HG03520 (cell line): ENCODE data around the gene FBXW11.

Source experiments
- ATAC-seq: cut with Tn5 transposase; IDR thresholded peaks from one replicate; pipeline ENCODE4 v1.9.1; 2021; ENCODE audit warnings: mild to moderate bottlenecking, moderate library complexity; ENCODE audit not compliant: unreplicated experiment

FBXW11 gene

GRCh38 chr5:172006321-172007174, at the start of gene FBXW11:
TSS of gene FBXW11 (minus strand) at chr5:172006638. CDS start at chr5:172006502, 136 bp downstream.
- peak; percentile 78 for ATAC-seq

DNA sequence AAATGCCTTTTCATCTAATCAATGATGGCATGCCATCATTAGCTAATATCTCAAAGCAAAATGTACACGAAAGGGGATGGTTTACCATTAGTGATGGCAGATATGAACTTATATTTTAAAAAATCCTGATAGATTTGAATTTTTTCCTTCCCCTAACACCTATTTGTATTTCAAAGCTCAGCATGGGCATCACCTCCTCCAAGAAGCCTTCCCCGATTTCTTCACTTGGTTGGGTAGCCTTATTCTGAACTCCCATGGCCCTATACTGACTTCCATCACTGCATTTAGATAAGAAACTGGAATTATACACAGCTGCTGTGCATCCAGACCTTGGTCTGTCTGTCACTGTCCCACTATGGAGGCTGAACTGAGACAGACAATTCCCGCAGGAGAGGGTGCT, 49.6 kb upstream of the FBXW11 start:
- no peak for ATAC-seq

DNA sequence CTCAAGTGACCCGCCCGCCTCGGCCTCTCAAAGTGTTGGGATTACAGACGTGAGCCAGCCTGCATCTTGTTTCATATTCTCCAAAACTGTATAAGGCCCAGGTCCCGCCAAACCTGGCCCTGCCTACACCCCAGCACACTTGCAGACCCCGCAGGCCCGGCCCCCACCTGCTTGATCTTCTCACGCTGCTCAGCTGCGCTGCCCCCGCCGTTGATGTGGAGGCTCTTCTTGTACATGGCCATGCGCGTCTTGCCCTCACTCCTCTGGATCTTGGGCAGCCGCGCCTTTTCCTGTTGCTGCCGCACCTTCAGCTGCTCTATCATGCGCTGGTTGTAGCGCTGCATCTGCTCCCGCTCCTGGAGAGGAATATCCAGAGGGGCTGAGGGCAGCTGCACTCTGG, 49.0 kb upstream of the FBXW11 start:
- no peak for ATAC-seq

- ATAC-seq = no peak
These were observed 48.2 kb upstream of the FBXW11 start for GRCh38 chr5:172054611-172055153.

DNA sequence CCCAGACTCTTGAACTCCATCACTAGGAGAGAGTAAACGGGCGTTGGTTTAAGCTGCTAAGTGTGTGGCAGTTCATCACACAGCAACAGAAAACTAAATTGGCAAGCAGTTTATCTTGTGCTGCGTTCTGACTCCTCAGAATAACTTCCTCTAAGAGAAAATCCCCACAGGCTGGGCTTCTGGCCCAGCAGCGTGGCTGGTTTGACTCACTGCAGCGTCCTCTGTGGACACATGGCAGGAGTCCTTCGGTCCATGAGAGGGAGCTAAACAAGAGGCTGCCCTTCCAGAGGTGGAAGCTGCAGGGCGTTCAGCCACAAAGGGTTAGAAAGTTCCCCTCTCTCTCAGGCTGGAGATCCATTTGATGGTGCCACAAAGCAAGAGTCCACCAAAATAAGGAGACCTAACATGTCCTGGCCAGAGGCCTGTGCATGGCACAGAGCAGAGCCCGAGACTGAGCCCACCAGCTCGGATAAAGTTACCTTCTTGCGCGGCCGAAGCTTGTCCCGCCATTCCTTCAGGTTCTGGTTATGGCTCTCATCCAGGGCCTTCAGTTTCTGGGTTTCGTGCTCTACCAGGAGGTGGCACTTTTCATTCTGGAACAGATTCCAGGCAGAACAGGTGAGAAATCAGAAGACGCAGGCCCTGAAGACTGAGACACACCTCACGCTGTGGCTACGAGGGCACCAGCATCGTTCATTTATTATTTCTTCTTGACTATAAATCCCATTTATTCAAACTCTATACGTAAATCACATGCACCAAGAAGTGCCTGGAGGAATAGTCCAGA, 46.2 kb upstream of the FBXW11 start:
- no peak for ATAC-seq

DNA sequence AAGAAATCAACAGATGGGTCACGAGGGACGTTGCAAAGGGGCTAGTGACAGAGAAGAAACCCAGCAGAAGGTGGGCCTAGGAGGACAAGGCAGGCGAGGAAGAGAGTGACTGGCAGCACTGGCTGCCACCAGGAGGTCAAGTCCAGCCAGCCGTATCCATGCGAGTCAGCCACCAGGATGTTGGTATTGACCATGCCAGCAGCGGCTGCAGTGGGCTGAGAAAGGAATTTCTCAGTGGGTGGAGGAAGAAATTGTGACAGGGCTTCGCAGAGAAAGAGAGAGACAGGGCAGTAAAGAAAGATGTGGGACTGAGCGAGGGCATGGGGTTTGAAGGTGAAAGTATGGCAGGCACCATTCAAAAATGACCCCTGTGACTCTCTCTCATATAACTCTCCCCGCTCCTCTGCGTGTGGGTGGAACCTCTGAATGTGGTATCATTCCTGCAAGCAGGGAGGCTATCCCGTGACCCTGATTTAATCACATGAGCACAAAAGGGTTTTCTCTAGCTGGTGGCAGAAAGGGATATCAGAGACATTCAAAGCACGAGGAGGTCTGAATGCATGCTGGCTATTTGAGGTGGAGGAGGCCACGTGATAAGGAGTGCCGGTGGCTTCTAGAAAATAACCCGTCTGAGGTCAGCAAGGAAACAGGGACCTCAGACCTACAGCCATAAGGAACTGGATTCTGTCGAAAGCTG, 45.4 kb upstream of the FBXW11 start:
- ATAC-seq = no peak

GRCh38 chr5:172050080-172050479, 43.6 kb upstream of the FBXW11 start:
- no peak for ATAC-seq

- ATAC-seq = no peak
These were observed 42.9 kb upstream of the FBXW11 start for GRCh38 chr5:172049226-172049796.

DNA sequence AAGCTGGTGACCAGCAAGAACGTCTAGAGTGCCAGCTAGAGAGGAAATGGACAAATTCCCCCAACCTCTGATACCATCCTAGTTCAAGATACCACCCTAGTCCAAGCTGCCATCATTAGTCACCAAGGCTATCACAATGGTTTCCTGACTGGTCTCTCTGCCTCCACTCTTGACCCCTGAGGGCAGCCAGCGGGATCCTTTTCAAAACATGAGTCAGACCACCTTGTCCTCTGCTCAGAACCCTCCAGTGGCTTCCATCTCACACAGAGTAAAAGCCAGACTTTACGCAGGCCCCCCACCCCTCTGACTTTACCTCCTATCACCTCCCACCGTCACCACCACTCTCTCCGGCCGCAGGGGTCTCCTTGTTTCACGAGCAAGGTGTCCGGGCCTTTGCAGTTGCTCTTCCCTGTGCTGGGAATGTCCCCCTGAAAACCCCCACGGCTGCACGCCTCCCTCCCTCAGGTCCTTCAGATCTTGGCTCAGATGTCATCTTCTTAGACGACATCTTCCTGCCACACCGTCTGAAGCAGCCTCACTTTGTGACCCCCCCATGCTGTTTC, 42.2 kb upstream of the FBXW11 start:
- ATAC-seq = no peak

- no peak for ATAC-seq
These were observed 41.7 kb upstream of the FBXW11 start for GRCh38 chr5:172048170-172048422.

DNA sequence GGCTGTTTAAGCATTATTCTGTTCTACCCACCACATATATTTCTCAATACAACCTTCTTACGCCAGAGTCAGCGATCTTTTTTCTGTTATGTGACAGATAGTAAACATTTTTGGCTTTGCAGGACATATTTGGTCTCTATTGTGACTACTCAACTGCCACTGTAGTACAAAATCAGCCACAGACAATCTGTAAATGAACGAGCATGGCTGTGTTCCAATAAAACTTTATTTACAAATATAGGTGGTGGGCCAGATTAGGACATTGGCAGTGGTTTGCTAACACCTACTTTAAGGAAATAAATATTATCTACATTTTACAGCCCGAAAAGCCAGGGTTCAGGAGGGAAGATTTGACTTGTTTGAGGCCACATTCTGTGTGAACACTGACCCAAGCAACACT, 40.2 kb upstream of the FBXW11 start:
- ATAC-seq = no peak

- ATAC-seq = no peak
These were observed 38.8 kb upstream of the FBXW11 start for GRCh38 chr5:172045315-172045632.

DNA sequence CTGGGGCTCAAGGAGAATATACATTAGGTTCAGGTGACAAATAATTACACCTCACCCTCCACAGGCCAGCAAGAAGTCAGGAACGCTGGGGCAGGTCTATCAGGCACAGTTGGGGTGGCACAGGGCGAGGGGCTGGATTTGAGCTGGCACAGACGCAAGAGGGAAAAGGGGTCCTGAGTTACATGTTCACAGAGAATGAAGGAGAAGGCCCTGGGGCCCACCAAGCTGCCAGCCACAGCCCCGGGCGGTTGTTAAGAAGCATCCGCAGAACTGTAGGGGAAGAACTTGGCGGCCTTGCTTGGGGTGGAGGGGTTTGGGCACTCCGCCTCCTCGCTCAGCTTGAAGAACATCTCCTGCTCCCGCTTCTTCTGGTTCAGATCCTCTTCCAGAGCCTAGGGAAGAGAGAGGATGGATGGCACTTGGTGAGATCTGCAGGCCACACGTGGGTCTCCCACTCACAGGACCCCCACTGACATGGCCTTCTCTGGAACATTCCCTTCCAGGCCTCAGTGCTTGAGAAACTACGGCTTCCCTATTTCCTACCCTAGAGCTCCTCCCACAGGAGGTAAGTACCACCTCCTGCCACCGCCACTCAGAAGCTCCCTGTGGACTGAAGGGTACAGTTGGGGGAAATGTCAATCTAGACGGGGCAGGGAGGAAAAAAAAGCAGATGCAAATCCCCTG, 38.3 kb upstream of the FBXW11 start:
- no peak for ATAC-seq

GRCh38 chr5:172043865-172044264, 37.4 kb upstream of the FBXW11 start:
- ATAC-seq = no peak

- no peak for ATAC-seq
These were observed 35.7 kb upstream of the FBXW11 start for GRCh38 chr5:172042183-172042582.

DNA sequence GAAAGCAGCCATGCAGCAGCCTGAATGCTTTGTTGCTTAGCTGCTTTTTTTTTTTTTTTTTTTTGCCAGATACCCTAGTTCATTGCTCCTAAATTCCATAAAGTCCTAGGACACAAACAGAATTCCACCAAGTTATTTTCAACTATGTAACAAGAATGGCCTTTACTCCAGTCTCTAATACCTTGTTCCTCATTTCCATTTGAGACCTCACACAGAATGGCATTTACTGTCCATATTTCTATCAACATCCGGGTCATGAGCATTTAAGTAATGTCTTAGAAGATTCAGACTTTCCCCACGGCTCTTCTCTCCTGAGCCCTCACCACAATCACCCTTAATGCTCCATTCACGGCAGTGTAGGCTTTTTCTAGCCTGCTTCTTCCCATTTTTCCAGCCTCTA, 31.7 kb upstream of the FBXW11 start:
- no peak for ATAC-seq

GRCh38 chr5:172035049-172035448, 28.6 kb upstream of the FBXW11 start:
- peak; percentile 61 for ATAC-seq

DNA sequence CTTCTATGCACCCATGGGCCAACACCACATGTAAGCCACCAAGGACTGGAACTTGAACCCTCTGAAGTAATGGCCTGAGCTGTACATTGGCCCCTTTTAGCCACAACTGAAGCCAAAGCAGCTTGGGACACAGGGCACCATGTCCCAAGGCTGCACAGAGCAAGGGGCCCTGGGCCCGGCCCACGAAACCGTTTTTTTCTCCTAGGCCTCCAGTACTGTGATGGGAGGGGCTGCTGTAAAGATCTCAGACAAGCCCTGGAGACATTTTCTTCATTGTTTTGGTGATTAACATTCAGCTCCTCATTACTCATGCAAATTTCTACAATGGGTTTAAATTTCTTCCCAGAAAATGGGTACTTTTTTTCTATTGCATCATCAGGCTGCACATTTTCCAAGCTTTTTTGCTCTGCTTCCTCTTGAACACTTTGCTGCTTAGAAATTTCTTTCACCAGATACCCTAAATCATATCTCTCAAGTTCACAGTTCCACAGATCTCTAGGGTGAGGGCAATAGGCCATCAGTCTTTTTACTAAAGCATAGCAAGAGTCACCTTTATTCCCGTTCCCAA, 25.5 kb upstream of the FBXW11 start:
- no peak for ATAC-seq

GRCh38 chr5:172029876-172030275, 23.4 kb upstream of the FBXW11 start:
- ATAC-seq = no peak

DNA sequence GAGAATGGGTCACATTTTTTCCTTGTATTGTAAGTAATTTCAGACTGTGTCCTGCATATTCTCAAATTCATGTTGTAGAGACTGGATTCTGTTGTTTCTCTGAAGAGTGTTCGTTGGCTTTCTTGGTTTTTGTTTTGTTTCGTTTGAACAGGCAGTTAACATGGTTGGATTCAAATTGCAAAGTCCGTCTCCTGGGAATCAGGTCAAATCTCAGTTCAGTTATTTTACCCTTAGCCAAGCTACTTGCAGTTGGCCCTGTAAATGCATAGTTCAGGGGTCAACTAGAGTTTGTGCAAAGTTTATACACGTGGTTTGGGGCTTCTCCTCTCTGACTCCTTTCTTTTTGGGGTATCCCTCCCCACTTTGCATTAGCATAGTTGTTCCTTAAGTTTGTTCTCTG, 21.7 kb upstream of the FBXW11 start:
- ATAC-seq = no peak
